IMR-90 (cell line): ENCODE data around the gene MRPS5. TPM values are rescaled to one million over a fixed set of nuclear protein-coding genes. Genes with fewer than 3 reads are reported as not detected.

Source experiments
- ATAC-seq: fragments of 200-7000 bp; cut with Tn5 transposase; 2 replicates; pipeline ENCODE4 v1.9.1; 2020; ENCODE audit warnings: low read depth, mild to moderate bottlenecking, moderate library complexity
- BruUV-seq: library from RNA; stranded (reverse); fragments of 400-500 nt; replicated peaks from 2 replicates; lab custom pipeline; 2021; lab: Mats Ljungman, UMichigan
- CTCF ChIA-PET: fragments of 300-600 bp; formaldehyde crosslinking; extraction: SDS; loops from one replicate; lab custom pipeline; 2021; ENCODE audit warnings: antibody characterized with exemption; lab: Yijun Ruan, JAX
- POLR2A ChIA-PET: fragments of 300-600 bp; sonication (Branson Sonifier 250); formaldehyde crosslinking; loops from one replicate; lab custom pipeline; 2022; ENCODE audit warnings: antibody characterized with exemption; ENCODE audit not compliant: unreplicated experiment; lab: Charles Lee
- DNase-seq: peaks from one replicate; pipeline ENCODE4 v3.0.0; 2013
- H2AFZ ChIP-seq: replicated peaks from 2 replicates; pipeline ENCODE3; 2013; ENCODE audit warnings: low read length, mild to moderate bottlenecking; ENCODE audit not compliant: poor library complexity
- H2AK5ac ChIP-seq: 2 replicates; pipeline ENCODE4 v1.6.1; 2013; ENCODE audit warnings: low read depth, low read length, inconsistent platforms
- H2AK9ac ChIP-seq: replicated peaks from 2 replicates; pipeline ENCODE3; 2013; ENCODE audit warnings: mild to moderate bottlenecking, low read depth, low read length, moderate library complexity; ENCODE audit not compliant: poor library complexity
- H2BK120ac ChIP-seq: 2 replicates; pipeline ENCODE4 v1.6.1; 2013; ENCODE audit warnings: low read depth, low read length, inconsistent platforms
- H2BK15ac ChIP-seq: 3 replicates; pipeline ENCODE4 v1.6.1; 2013; ENCODE audit warnings: low read depth, low read length, inconsistent platforms
- H2BK20ac ChIP-seq: 2 replicates; pipeline ENCODE4 v1.6.1; 2013; ENCODE audit warnings: low read depth, mild to moderate bottlenecking, inconsistent platforms, low read length, moderate library complexity
- H2BK5ac ChIP-seq: 2 replicates; pipeline ENCODE4 v1.6.1; 2013; ENCODE audit warnings: mild to moderate bottlenecking, low read depth, low read length, inconsistent platforms; ENCODE audit not compliant: poor library complexity, severe bottlenecking
- H3K14ac ChIP-seq: replicated peaks from 2 replicates; pipeline ENCODE4 v1.6.1; 2013; ENCODE audit warnings: low read depth, low read length, inconsistent platforms
- H3K18ac ChIP-seq: 2 replicates; pipeline ENCODE4 v1.6.1; 2013; ENCODE audit warnings: low read depth, low read length, control low read depth
- H3K23ac ChIP-seq: 2 replicates; pipeline ENCODE4 v1.6.1; 2013; ENCODE audit warnings: low read depth, low read length, inconsistent platforms
- H3K27ac ChIP-seq: 2 replicates; pipeline ENCODE4 v1.5.1; 2013; ENCODE audit warnings: mild to moderate bottlenecking, control low read depth, low read length; ENCODE audit not compliant: insufficient read depth
- H3K27me3 ChIP-seq: 2 replicates; pipeline ENCODE4 v1.6.1; 2013; ENCODE audit warnings: low read length; ENCODE audit not compliant: control insufficient read depth, insufficient read depth
- H3K36me3 ChIP-seq: 2 replicates; pipeline ENCODE4 v1.6.1; 2013; ENCODE audit warnings: low read length, mixed read lengths; ENCODE audit not compliant: control insufficient read depth, insufficient read depth
- H3K4ac ChIP-seq: 2 replicates; pipeline ENCODE4 v1.6.1; 2013; ENCODE audit warnings: low read depth, low read length, inconsistent platforms
- H3K4me1 ChIP-seq: 2 replicates; pipeline ENCODE4 v1.6.1; 2013; ENCODE audit warnings: low read length, mixed read lengths; ENCODE audit not compliant: control insufficient read depth, insufficient read depth
- H3K4me2 ChIP-seq: 2 replicates; pipeline ENCODE4 v1.6.1; 2013; ENCODE audit warnings: low read depth, mild to moderate bottlenecking, control low read depth, low read length, moderate library complexity
- H3K4me3 ChIP-seq: 2 replicates; pipeline ENCODE4 v1.5.1; 2013; ENCODE audit warnings: low read depth, mild to moderate bottlenecking, control low read depth, low read length, moderate library complexity; ENCODE audit not compliant: insufficient read depth
- H3K56ac ChIP-seq: 2 replicates; pipeline ENCODE4 v1.6.1; 2013; ENCODE audit warnings: low read length, inconsistent platforms; ENCODE audit not compliant: insufficient read depth; ENCODE audit errors: extremely low read depth
- H3K79me1 ChIP-seq, 2 experiments: 2 replicates each; pipeline ENCODE4 v1.6.1; 2013; ENCODE audit warnings: low read length in 2 of 2, inconsistent platforms in 1 of 2, low read depth in 1 of 2
- H3K9ac ChIP-seq: 2 replicates; pipeline ENCODE4 v1.6.1; 2013; ENCODE audit warnings: low read depth, low read length, control low read depth
- H3K9me1 ChIP-seq: 2 replicates; pipeline ENCODE4 v1.6.1; 2013; ENCODE audit warnings: low read length, inconsistent platforms; ENCODE audit not compliant: insufficient read depth
- H3K9me3 ChIP-seq: 2 replicates; pipeline ENCODE4 v1.6.1; 2013; ENCODE audit warnings: low read length; ENCODE audit not compliant: control insufficient read depth, insufficient read depth
- H4K20me1 ChIP-seq: 2 replicates; pipeline ENCODE4 v1.6.1; 2013; ENCODE audit warnings: low read length, inconsistent platforms; ENCODE audit not compliant: insufficient read depth
- H4K5ac ChIP-seq: 2 replicates; pipeline ENCODE4 v1.6.1; 2013; ENCODE audit warnings: mild to moderate bottlenecking, low read depth, low read length, control low read depth
- H4K8ac ChIP-seq, 2 experiments: 2 replicates each; pipeline ENCODE4 v1.6.1; 2013; ENCODE audit warnings: low read depth in 2 of 2, low read length in 2 of 2, control low read depth in 1 of 2, inconsistent platforms in 1 of 2
- H4K91ac ChIP-seq: 2 replicates; pipeline ENCODE4 v1.6.1; 2013; ENCODE audit warnings: low read depth, low read length, inconsistent platforms; ENCODE audit not compliant: insufficient read depth
- BHLHE40 ChIP-seq: fragments of 150-350 bp; IDR thresholded peaks from 2 replicates; pipeline ENCODE4 v1.6.1; 2016; ENCODE audit warnings: mild to moderate bottlenecking, low read depth, low read length
- CEBPB ChIP-seq: IDR thresholded peaks from 2 replicates; pipeline ENCODE4 v1.6.1; 2012; ENCODE audit warnings: low read depth, low read length, improper control_type of control experiment
- CHD1 ChIP-seq: IDR thresholded peaks from 2 replicates; pipeline ENCODE4 v1.6.1; 2012; ENCODE audit warnings: low read depth, low read length, improper control_type of control experiment
- CTCF ChIP-seq: conservative IDR thresholded peaks from 2 replicates; pipeline ENCODE4 v1.5.1; 2012; ENCODE audit warnings: mild to moderate bottlenecking, low read depth, low read length, improper control_type of control experiment
- ELK1 ChIP-seq: fragments of 150-350 bp; IDR thresholded peaks from 2 replicates; pipeline ENCODE4 v1.6.1; 2016; ENCODE audit warnings: low read depth, mild to moderate bottlenecking, low read length, moderate library complexity, borderline replicate concordance
- FOS ChIP-seq: fragments of 150-350 bp; IDR thresholded peaks from 2 replicates; pipeline ENCODE4 v1.6.1; 2016; ENCODE audit warnings: low read depth, low read length
- MAFK ChIP-seq: IDR thresholded peaks from 2 replicates; pipeline ENCODE4 v1.6.1; 2012; ENCODE audit warnings: low read depth, low read length, improper control_type of control experiment
- MAZ ChIP-seq: IDR thresholded peaks from 2 replicates; pipeline ENCODE4 v1.6.1; 2012; ENCODE audit warnings: low read depth, mild to moderate bottlenecking, low read length, improper control_type of control experiment, moderate library complexity, borderline replicate concordance
- NFE2L2 ChIP-seq: fragments of 150-350 bp; IDR thresholded peaks from 2 replicates; pipeline ENCODE4 v1.6.1; 2016; ENCODE audit warnings: low read depth, mild to moderate bottlenecking, low read length
- POLR2A ChIP-seq: IDR thresholded peaks from 2 replicates; pipeline ENCODE4 v1.6.1; 2012; ENCODE audit warnings: mild to moderate bottlenecking, low read depth, low read length
- RAD21 ChIP-seq: IDR thresholded peaks from 2 replicates; pipeline ENCODE4 v1.6.1; 2012; ENCODE audit warnings: low read length, improper control_type of control experiment
- RCOR1 ChIP-seq: IDR thresholded peaks from 2 replicates; pipeline ENCODE4 v1.6.1; 2012; ENCODE audit warnings: mild to moderate bottlenecking, low read length, improper control_type of control experiment; ENCODE audit not compliant: insufficient replicate concordance
- RFX5 ChIP-seq: IDR thresholded peaks from 2 replicates; pipeline ENCODE4 v1.8.0; 2012; ENCODE audit warnings: low read depth, mild to moderate bottlenecking, low read length, moderate library complexity
- SMC3 ChIP-seq: fragments of 150-350 bp; IDR thresholded peaks from 2 replicates; pipeline ENCODE4 v1.6.1; 2016; ENCODE audit warnings: low read depth, mild to moderate bottlenecking, antibody characterized with exemption, low read length, moderate library complexity
- WGBS, 2 experiments: methylation state at CpG; one replicate each; pipeline versions ENCODE4 v1.1.5 to v1.1.7; 2013; ENCODE audit warnings: missing lambda C conversion rate in 2 of 2; ENCODE audit not compliant: insufficient read length in 1 of 2; ENCODE audit errors: extremely low coverage in 2 of 2; 5-methylcytosine and 5-hydroxymethylcytosine counted together
- dilution Hi-C: fragments of 300-500 bp; cut with HindIII; formaldehyde crosslinking; loops from one replicate; pipeline ENCODE4 v1.14.3; 2018; ENCODE audit warnings: low sequenced_read_pairs; ENCODE audit not compliant: unreplicated experiment
- in situ Hi-C: fragments of 300-500 bp; cut with MboI; formaldehyde crosslinking; loops from 3 replicates; pipeline ENCODE4 v1.14.3; 2019; ENCODE audit warnings: low sequenced_read_pairs, inconsistent platforms, mixed read lengths
- intact Hi-C: fragments of 100-400 bp; cut with micrococcal nuclease; formaldehyde crosslinking; loops from 2 replicates; pipeline ENCODE4 v1.10.0; 2022
- polyA plus RNA-seq, 3 experiments: library from polyadenylated mRNA; depleted of rRNA; stranded (reverse); fragments of >200 nt; gene quantifications; 2 replicates each; pipeline ENCODE4 v1.2.3, GENCODE V29; 2012; ENCODE audit warnings: low replicate concordance in 1 of 3
- total RNA-seq: library from RNA; depleted of rRNA; stranded (reverse); fragments of >200 nt; gene quantifications from 2 replicates; pipeline ENCODE4 v1.2.3, GENCODE V29; 2012

The MRPS5 gene
- total and polyA plus RNA-seq, 2 of the 4 experiments (the other 2 are of a cell fraction): 27.6 to 44.1 TPM

GRCh38 chr2:95036596-95037383 lies 84.8 kb downstream of the MRPS5 start:
- dilution Hi-C loops (no loop called here), in situ Hi-C loops (no loop called here), intact Hi-C loops (no loop called here)
- Histone ChIP-seq H3K4ac (no peak overlapping the region), H3K14ac (no peak overlapping the region), H3K36me3 (no peaks in the 10 kb centered on the region), H3K4me3 (no peak overlapping the region), H2BK5ac (no peak overlapping the region), H3K27ac (no peak overlapping the region), H4K91ac (no peak overlapping the region), H3K79me1 (no peaks in the 10 kb centered on the region), H2AK9ac (no peak overlapping the region), H3K23ac (no peak overlapping the region), H2AFZ (no peak overlapping the region), H2BK120ac (no peak overlapping the region), H3K18ac (no peak overlapping the region), H2BK20ac (no peak overlapping the region), H4K20me1 (no peaks in the 10 kb centered on the region), H2AK5ac (no peak overlapping the region), H4K8ac (no peak overlapping the region), H3K9me3 (no peaks in the 10 kb centered on the region), H4K5ac (no peak overlapping the region), H3K27me3 (peaks cover 28% of the 10 kb centered on the region), H3K4me2 (no peak overlapping the region), H2BK15ac (no peak overlapping the region), H3K56ac (no peak overlapping the region), H3K9me1 (no peaks in the 10 kb centered on the region), H3K9ac (no peak overlapping the region), H3K4me1 (no peaks in the 10 kb centered on the region)
- 75% methylated on average over 3 of the region's 3 CpGs; no CpG with 5 or more reads in 1 of the 2 experiments for WGBS, 2 experiments
- CTCF ChIA-PET: no interaction called here
- ATAC-seq (no peak), DNase-seq (no peak)
- TF ChIP-seq NFE2L2 (no peak), FOS (no peak), SMC3 (no peak), CEBPB (no peak), POLR2A (no peak), CTCF (no peak), MAZ (no peak), CHD1 (no peak), RCOR1 (no peak), BHLHE40 (no peak), RFX5 (no peak), ELK1 (no peak), MAFK (no peak), RAD21 (no peak)
- POLR2A ChIA-PET: no interaction called here
- BruUV-seq: no TSS peak
